ENCODE data around the gene SEC24C.

DNA sequence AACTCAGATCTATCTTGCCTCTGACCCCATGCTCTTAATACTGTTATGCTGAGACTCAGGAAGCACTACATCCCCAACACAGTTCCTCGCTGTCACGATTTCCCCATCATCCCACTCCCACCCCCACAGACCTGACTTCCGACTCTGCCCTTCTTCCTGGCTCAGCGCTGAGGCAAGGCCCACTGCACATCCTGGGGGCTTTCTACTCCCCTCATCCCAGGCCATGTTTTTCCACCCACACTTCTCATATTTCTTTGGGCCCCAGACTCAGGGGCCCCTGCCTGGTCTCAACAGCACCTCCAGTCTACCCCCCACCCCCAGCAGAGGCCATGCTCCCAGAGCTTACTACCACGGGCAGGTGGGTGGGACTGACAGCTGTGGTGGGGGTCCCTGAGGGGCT, 74.9 kb downstream of the SEC24C start:
- TF ChIP-seq, protein P1, sequence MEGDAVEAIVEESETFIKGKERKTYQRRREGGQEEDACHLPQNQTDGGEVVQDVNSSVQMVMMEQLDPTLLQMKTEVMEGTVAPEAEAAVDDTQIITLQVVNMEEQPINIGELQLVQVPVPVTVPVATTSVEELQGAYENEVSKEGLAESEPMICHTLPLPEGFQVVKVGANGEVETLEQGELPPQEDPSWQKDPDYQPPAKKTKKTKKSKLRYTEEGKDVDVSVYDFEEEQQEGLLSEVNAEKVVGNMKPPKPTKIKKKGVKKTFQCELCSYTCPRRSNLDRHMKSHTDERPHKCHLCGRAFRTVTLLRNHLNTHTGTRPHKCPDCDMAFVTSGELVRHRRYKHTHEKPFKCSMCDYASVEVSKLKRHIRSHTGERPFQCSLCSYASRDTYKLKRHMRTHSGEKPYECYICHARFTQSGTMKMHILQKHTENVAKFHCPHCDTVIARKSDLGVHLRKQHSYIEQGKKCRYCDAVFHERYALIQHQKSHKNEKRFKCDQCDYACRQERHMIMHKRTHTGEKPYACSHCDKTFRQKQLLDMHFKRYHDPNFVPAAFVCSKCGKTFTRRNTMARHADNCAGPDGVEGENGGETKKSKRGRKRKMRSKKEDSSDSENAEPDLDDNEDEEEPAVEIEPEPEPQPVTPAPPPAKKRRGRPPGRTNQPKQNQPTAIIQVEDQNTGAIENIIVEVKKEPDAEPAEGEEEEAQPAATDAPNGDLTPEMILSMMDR (IDR thresholded peaks at IDR 0.05; ENCODE audit: insufficient read depth, low read length, poor library complexity, severe bottlenecking) = no peak
- no peak for TF ChIP-seq EZH2phosphoT487 (conservative IDR thresholded peaks at IDR 0.05; ENCODE audit: low read length)

Data from SU-DHL-6 (cell line).